MM.1S (cell line): Measurements from ENCODE around the gene PPP1R14C.

Experiments used
- DNase-seq: peaks from one replicate; pipeline ENCODE4 v3.0.0-alpha.2; 2015
- H2AFZ ChIP-seq: fragments of 300-600 bp; sonication (generic); 2 replicates; pipeline ENCODE4 v1.6.0; 2016; ENCODE audit warnings: antibody characterized with exemption, low read length
- H3F3A ChIP-seq: fragments of 300-600 bp; sonication (generic); 2 replicates; pipeline ENCODE4 v1.6.1; 2016; ENCODE audit warnings: mild to moderate bottlenecking, antibody characterized with exemption, low read length, moderate library complexity, mixed read lengths; ENCODE audit not compliant: insufficient read depth
- H3K27ac ChIP-seq: fragments of 300-600 bp; sonication (generic); 2 replicates; pipeline ENCODE4 v1.5.1; 2016; ENCODE audit warnings: mild to moderate bottlenecking, low read length
- H3K27me3 ChIP-seq: fragments of 300-600 bp; sonication (generic); replicated peaks from 2 replicates; pipeline ENCODE4 v1.6.0; 2016; ENCODE audit warnings: low read length; ENCODE audit not compliant: insufficient read depth
- H3K36me3 ChIP-seq: fragments of 300-600 bp; sonication (generic); replicated peaks from 2 replicates; pipeline ENCODE4 v1.6.1; 2016; ENCODE audit warnings: mild to moderate bottlenecking, low read length, mixed read lengths; ENCODE audit not compliant: insufficient read depth
- H3K4me1 ChIP-seq: fragments of 300-600 bp; sonication (generic); 2 replicates; pipeline ENCODE4 v1.6.1; 2016; ENCODE audit warnings: low read length, mixed read lengths
- H3K4me2 ChIP-seq: fragments of 300-600 bp; sonication (generic); 2 replicates; pipeline ENCODE4 v1.6.0; 2016; ENCODE audit warnings: low read depth, low read length
- H3K4me3 ChIP-seq: fragments of 300-600 bp; sonication (generic); 2 replicates; pipeline ENCODE4 v1.5.1; 2016; ENCODE audit warnings: low read length, mixed read lengths
- H3K79me2 ChIP-seq: fragments of 300-600 bp; sonication (generic); 2 replicates; pipeline ENCODE4 v1.6.1; 2016; ENCODE audit warnings: mixed run types, low read length, mixed read lengths
- H3K9ac ChIP-seq: fragments of 300-600 bp; sonication (generic); 2 replicates; pipeline ENCODE4 v1.6.1; 2016; ENCODE audit warnings: low read length, mixed read lengths
- H3K9me2 ChIP-seq: fragments of 300-600 bp; sonication (generic); replicated peaks from 2 replicates; pipeline ENCODE4 v1.6.1; 2016; ENCODE audit warnings: mild to moderate bottlenecking, low read length, mixed read lengths; ENCODE audit not compliant: insufficient read depth
- H3K9me3 ChIP-seq: fragments of 300-600 bp; sonication (generic); replicated peaks from 2 replicates; pipeline ENCODE4 v1.6.1; 2016; ENCODE audit warnings: mild to moderate bottlenecking, low read length, mixed read lengths; ENCODE audit not compliant: insufficient read depth
- H4K20me1 ChIP-seq: fragments of 300-600 bp; sonication (generic); 2 replicates; pipeline ENCODE4 v1.6.1; 2016; ENCODE audit warnings: mild to moderate bottlenecking, low read length, moderate library complexity, mixed read lengths; ENCODE audit not compliant: insufficient read depth
- EZH2 ChIP-seq: fragments of 300-600 bp; sonication (generic); optimal IDR thresholded peaks from 2 replicates; pipeline ENCODE3; 2017; ENCODE audit warnings: low read depth, mild to moderate bottlenecking, antibody characterized with exemption, low read length, mixed read lengths
- EZH2phosphoT487 ChIP-seq: fragments of 300-600 bp; sonication (generic); IDR thresholded peaks from 2 replicates; pipeline ENCODE4 v1.6.1; 2018; ENCODE audit warnings: antibody characterized with exemption, low read length
- TF ChIP-seq, protein P1 (sequence below): fragments of 300-600 bp; sonication (generic); IDR thresholded peaks from 2 replicates; pipeline ENCODE4 v1.5.1; 2016; ENCODE audit warnings: antibody characterized with exemption, low read length, mixed read lengths

The PPP1R14C gene

DNA sequence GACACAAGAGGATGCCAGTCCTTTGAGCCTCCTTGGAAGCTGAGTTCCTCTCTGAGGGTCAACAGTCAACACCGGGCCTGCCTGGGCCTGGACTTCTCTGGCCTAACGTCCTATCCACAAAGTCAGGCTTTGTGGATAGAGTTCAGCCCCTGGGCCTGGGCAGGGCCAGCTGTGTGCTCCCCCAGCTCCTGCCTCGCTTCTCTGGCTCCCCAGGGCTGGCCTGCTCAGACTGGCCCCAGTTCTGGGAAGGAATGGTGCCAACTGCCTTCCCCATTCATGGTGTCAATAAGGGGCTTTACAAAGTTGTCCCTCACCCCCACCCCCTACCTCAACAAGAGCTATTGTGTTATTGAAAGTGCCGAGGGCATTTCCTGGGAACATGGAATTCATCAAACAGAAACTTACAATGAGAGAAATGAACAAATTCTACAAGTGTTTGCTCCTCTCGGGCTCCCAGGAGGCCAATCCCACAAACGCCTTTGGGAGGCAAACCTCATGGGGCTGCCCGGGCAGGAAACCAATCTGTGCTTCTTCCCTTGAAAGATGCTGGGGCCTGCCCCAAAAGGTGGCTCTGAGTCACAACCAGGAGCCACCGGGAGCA lies 26.5 kb upstream of the PPP1R14C start:
- Histone ChIP-seq H3K4me1 (no peaks in the 10 kb centered on the region), H3F3A (no peaks in the 10 kb centered on the region), H3K9me2 (no peaks in the 10 kb centered on the region), H3K27ac (no peak overlapping the region), H3K36me3 (no peaks in the 10 kb centered on the region), H3K4me3 (no peak overlapping the region), H3K9ac (no peak overlapping the region), H4K20me1 (no peaks in the 10 kb centered on the region), H3K4me2 (no peak overlapping the region), H3K27me3 (no peaks in the 10 kb centered on the region), H3K9me3 (no peaks in the 10 kb centered on the region), H2AFZ (no peak overlapping the region), H3K79me2 (no peaks in the 10 kb centered on the region)
- no peak for DNase-seq
- TF ChIP-seq EZH2phosphoT487 = no peak

DNA sequence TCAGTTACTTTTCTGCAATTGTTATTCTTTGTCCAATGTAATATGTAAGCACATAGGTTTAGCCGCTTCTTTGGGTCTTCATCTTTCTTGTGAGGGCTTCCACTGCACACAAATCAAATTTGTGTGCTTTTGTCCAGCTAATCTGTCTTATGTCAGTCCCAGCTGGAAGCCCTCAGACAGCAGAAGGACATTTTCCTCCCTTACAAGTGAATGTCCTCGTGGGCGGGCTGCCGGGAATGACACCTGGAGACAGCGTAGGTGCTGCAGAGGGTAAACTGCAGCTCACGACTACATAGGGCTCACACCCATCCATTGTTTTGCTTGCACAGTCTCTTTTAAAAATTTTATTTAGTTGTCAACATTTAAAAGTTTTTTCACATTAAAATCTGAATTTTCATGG lies 24.6 kb upstream of the PPP1R14C start:
- TF ChIP-seq EZH2phosphoT487 (no peak), EZH2 (no peak)
- TF ChIP-seq, protein P1, sequence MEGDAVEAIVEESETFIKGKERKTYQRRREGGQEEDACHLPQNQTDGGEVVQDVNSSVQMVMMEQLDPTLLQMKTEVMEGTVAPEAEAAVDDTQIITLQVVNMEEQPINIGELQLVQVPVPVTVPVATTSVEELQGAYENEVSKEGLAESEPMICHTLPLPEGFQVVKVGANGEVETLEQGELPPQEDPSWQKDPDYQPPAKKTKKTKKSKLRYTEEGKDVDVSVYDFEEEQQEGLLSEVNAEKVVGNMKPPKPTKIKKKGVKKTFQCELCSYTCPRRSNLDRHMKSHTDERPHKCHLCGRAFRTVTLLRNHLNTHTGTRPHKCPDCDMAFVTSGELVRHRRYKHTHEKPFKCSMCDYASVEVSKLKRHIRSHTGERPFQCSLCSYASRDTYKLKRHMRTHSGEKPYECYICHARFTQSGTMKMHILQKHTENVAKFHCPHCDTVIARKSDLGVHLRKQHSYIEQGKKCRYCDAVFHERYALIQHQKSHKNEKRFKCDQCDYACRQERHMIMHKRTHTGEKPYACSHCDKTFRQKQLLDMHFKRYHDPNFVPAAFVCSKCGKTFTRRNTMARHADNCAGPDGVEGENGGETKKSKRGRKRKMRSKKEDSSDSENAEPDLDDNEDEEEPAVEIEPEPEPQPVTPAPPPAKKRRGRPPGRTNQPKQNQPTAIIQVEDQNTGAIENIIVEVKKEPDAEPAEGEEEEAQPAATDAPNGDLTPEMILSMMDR = no peak
- no peaks in the 10 kb centered on the region for H3F3A ChIP-seq

DNA sequence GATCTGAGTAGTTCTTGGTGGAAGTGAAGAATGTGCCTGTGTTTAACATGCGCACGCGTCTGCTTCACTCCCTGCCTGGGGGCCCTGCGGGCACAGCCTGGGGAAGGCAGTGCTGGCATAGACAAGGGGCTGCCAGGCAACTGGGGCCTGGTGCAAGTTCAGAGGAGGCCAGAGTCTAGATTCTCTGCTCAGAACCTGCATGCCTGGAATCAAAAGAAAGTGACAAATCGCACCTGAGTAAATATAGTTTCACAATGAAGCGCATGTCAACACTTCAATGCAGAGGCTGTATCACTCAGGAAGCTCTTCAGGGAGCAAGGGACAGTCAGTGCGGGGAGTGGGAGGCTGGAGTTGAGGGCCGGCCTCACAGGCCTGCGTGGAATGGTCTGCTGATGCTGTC lies 24.2 kb upstream of the PPP1R14C start:
- Histone ChIP-seq H3K9ac (no peak overlapping the region), H3K4me2 (no peak overlapping the region), H3K4me3 (no peak overlapping the region), H3K9me2 (no peaks in the 10 kb centered on the region), H3K27me3 (no peaks in the 10 kb centered on the region), H3K9me3 (no peaks in the 10 kb centered on the region), H3F3A (no peaks in the 10 kb centered on the region), H3K36me3 (no peaks in the 10 kb centered on the region), H3K79me2 (no peaks in the 10 kb centered on the region), H4K20me1 (no peaks in the 10 kb centered on the region), H3K4me1 (no peaks in the 10 kb centered on the region), H3K27ac (no peak overlapping the region), H2AFZ (no peak overlapping the region)
- no peak for DNase-seq
- TF ChIP-seq, protein P1 = no peak
- no peak for TF ChIP-seq EZH2phosphoT487
- TF ChIP-seq EZH2 = no peak

More for the DNA sequence above, 24.6 kb upstream of the PPP1R14C start:
- H3K4me1 ChIP-seq = no peaks in the 10 kb centered on the region
- H3K4me3 ChIP-seq = no peak overlapping the region
- no peaks in the 10 kb centered on the region for H3K36me3 ChIP-seq
- no peaks in the 10 kb centered on the region for H4K20me1 ChIP-seq
- H3K9me2 ChIP-seq = no peaks in the 10 kb centered on the region
- no peak overlapping the region for H2AFZ ChIP-seq
- no peak for DNase-seq
- no peak overlapping the region for H3K27ac ChIP-seq
- no peaks in the 10 kb centered on the region for H3K9me3 ChIP-seq
- H3K79me2 ChIP-seq = no peaks in the 10 kb centered on the region
- H3K4me2 ChIP-seq = no peak overlapping the region
- H3K27me3 ChIP-seq = no peaks in the 10 kb centered on the region
- no peak overlapping the region for H3K9ac ChIP-seq

DNA sequence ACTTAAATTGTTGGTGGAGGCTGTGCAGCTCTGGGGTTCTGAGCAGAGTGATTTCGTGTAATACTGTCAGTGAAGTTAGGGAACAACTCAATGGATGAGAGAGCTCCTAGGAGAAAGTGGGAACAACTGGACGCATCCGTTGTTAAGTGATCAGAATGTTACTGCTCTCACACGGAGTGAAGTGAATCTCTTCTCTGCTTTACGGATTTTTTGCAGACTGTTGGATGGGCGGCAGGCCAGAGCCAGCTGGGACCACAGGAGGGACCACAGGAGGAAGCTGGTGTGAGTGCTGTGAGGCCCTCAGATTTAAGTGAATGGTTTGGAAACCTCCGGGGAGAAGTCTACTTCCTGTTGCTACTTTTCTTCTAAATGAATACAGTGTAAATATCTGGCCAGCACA lies 23.7 kb upstream of the PPP1R14C start:
- no peaks in the 10 kb centered on the region for H3K4me1 ChIP-seq
- H3K27me3 ChIP-seq = no peaks in the 10 kb centered on the region
- H4K20me1 ChIP-seq = no peaks in the 10 kb centered on the region
- no peaks in the 10 kb centered on the region for H3K9me3 ChIP-seq
- no peak overlapping the region for H3K9ac ChIP-seq
- no peaks in the 10 kb centered on the region for H3K9me2 ChIP-seq
- DNase-seq = no peak
- no peaks in the 10 kb centered on the region for H3K79me2 ChIP-seq
- H3F3A ChIP-seq = no peaks in the 10 kb centered on the region
- H3K4me3 ChIP-seq = no peak overlapping the region
- no peak overlapping the region for H3K27ac ChIP-seq
- H3K36me3 ChIP-seq = no peaks in the 10 kb centered on the region
- H3K4me2 ChIP-seq = no peak overlapping the region
- no peak overlapping the region for H2AFZ ChIP-seq
- no peak for TF ChIP-seq EZH2
- TF ChIP-seq, protein P1 = no peak
- TF ChIP-seq EZH2phosphoT487 = no peak
